ENCODE data around the gene SEC63. TPM values are rescaled to one million over a fixed set of nuclear protein-coding genes. Genes with fewer than 3 reads are reported as not detected.
"Not testable (repeated sequence)": the region's sequence is repeated elsewhere in the genome, so short reads cannot be mapped to it uniquely, and the experiment has no call there.

The SEC63 gene
- total RNA-seq, 2 experiments from 2014 or later = 71.2 to 74.5 TPM

- ChIA-PET CTCF (no interaction called here), POLR2A (no interaction called here)
- Mint-ChIP-seq H3K27ac (no peak overlapping the region), H3K4me3 (no peak overlapping the region), H3K4me1 (no peaks in the 10 kb centered on the region), H3K9me3 (no peaks in the 10 kb centered on the region), H3K36me3 (ENCODE audit: low read depth) (peaks cover 35% of the 10 kb centered on the region), H3K27me3 (no peaks in the 10 kb centered on the region)
- DNase-seq = no peak
Observed at GRCh38 chr6:107879941-107880340, 78.1 kb downstream of the SEC63 start.

GRCh38 chr6:107877968-107878367, 80.0 kb downstream of the SEC63 start:
- H3K9me3 Mint-ChIP-seq = no peaks in the 10 kb centered on the region
- H3K4me3 Mint-ChIP-seq = no peak overlapping the region
- no peak for DNase-seq
- H3K27ac Mint-ChIP-seq = no peak overlapping the region
- CTCF ChIA-PET = no interaction called here
- no peaks in the 10 kb centered on the region for H3K27me3 Mint-ChIP-seq
- POLR2A ChIA-PET = no interaction called here
- H3K36me3 Mint-ChIP-seq (ENCODE audit: low read depth) = peaks cover 43% of the 10 kb centered on the region
- H3K4me1 Mint-ChIP-seq = no peaks in the 10 kb centered on the region

- H3K27me3 Mint-ChIP-seq = no peaks in the 10 kb centered on the region
- peaks cover 29% of the 10 kb centered on the region for H3K36me3 Mint-ChIP-seq (ENCODE audit: low read depth)
- no peak for DNase-seq
- no peak overlapping the region for H3K4me3 Mint-ChIP-seq
- no peak overlapping the region for H3K27ac Mint-ChIP-seq
- peaks cover 2% of the 10 kb centered on the region for H3K4me1 Mint-ChIP-seq
- ChIA-PET POLR2A (no interaction called here), CTCF (interaction anchor here (1.0 kb wide), 1 partner anchor 24 kb away, joined by 3 read pairs; no protein-coding TSS in a partner anchor)
- H3K9me3 Mint-ChIP-seq = no peaks in the 10 kb centered on the region
Observed at GRCh38 chr6:107871976-107872375, 86.0 kb downstream of the SEC63 start.

- H3K4me1 Mint-ChIP-seq, H3K9me3 Mint-ChIP-seq, DNase-seq, H3K27me3 Mint-ChIP-seq, POLR2A ChIA-PET, H3K4me3 Mint-ChIP-seq, H3K27ac Mint-ChIP-seq: not testable (repeated sequence)
- H3K36me3 Mint-ChIP-seq (ENCODE audit: low read depth) = peaks cover 29% of the 10 kb centered on the region
- CTCF ChIA-PET = interaction anchor here (1.0 kb wide), 1 partner anchor 23 kb away, joined by 3 read pairs; no protein-coding TSS in a partner anchor
Observed at GRCh38 chr6:107871512-107871911, 86.5 kb downstream of the SEC63 start.

GRCh38 chr6:107871016-107871415, 87.0 kb downstream of the SEC63 start:
- POLR2A ChIA-PET = no interaction called here
- DNase-seq = no peak
- no peak overlapping the region for H3K4me3 Mint-ChIP-seq
- CTCF ChIA-PET = interaction anchor here (0.9 kb wide), 1 partner anchor 23 kb away, joined by 3 read pairs; no protein-coding TSS in a partner anchor
- peaks cover 27% of the 10 kb centered on the region for H3K36me3 Mint-ChIP-seq (ENCODE audit: low read depth)
- no peak overlapping the region for H3K27ac Mint-ChIP-seq
- H3K27me3 Mint-ChIP-seq = no peaks in the 10 kb centered on the region
- no peaks in the 10 kb centered on the region for H3K9me3 Mint-ChIP-seq
- peaks cover 2% of the 10 kb centered on the region for H3K4me1 Mint-ChIP-seq

- H3K36me3 Mint-ChIP-seq (ENCODE audit: low read depth) = peaks cover 24% of the 10 kb centered on the region
- H3K9me3 Mint-ChIP-seq = no peaks in the 10 kb centered on the region
- no peak for DNase-seq
- peaks cover 2% of the 10 kb centered on the region for H3K4me1 Mint-ChIP-seq
- H3K4me3 Mint-ChIP-seq = no peak overlapping the region
- CTCF ChIA-PET = interaction anchor here (0.9 kb wide), 1 partner anchor 23 kb away, joined by 3 read pairs; no protein-coding TSS in a partner anchor
- H3K27me3 Mint-ChIP-seq = no peaks in the 10 kb centered on the region
- no peak overlapping the region for H3K27ac Mint-ChIP-seq
- POLR2A ChIA-PET = no interaction called here
Observed at GRCh38 chr6:107870381-107870780, 87.6 kb downstream of the SEC63 start.

GRCh38 chr6:107869871-107870270, 88.1 kb downstream of the SEC63 start:
- CTCF ChIA-PET = interaction anchor here (0.6 kb wide), 1 partner anchor 392 kb away, joined by 3 read pairs; no protein-coding TSS in a partner anchor
- Mint-ChIP-seq H3K27ac (no peak overlapping the region), H3K9me3 (no peaks in the 10 kb centered on the region), H3K4me1 (peaks cover 2% of the 10 kb centered on the region), H3K36me3 (ENCODE audit: low read depth) (peaks cover 18% of the 10 kb centered on the region), H3K27me3 (no peaks in the 10 kb centered on the region), H3K4me3 (no peak overlapping the region)
- POLR2A ChIA-PET = no interaction called here
- DNase-seq = no peak

GRCh38 chr6:107868867-107869611, 89.0 kb downstream of the SEC63 start:
- H3K9me3 Mint-ChIP-seq = no peaks in the 10 kb centered on the region
- H3K4me1 Mint-ChIP-seq = peaks cover 2% of the 10 kb centered on the region
- no peak for DNase-seq
- H3K27ac Mint-ChIP-seq = no peak overlapping the region
- H3K4me3 Mint-ChIP-seq = no peak overlapping the region
- POLR2A ChIA-PET = no interaction called here
- CTCF ChIA-PET = interaction anchor here (0.7 to 3.2 kb wide), 5 partner anchors 21 to 194 kb away, joined by 3 to 20 read pairs (median 5); no protein-coding TSS in a partner anchor
- peaks cover 14% of the 10 kb centered on the region for H3K36me3 Mint-ChIP-seq (ENCODE audit: low read depth)
- H3K27me3 Mint-ChIP-seq = no peaks in the 10 kb centered on the region

GRCh38 chr6:107867302-107867615, 90.7 kb downstream of the SEC63 start:
- H3K9me3 Mint-ChIP-seq = no peaks in the 10 kb centered on the region
- no peak overlapping the region for H3K4me3 Mint-ChIP-seq
- no peak for DNase-seq
- H3K27me3 Mint-ChIP-seq = no peaks in the 10 kb centered on the region
- peaks cover 2% of the 10 kb centered on the region for H3K4me1 Mint-ChIP-seq
- ChIA-PET CTCF (interaction anchor here (0.9 to 3.2 kb wide), 24 partner anchors 9 to 198 kb away, joined by 3 to 20 read pairs (median 4); no protein-coding TSS in a partner anchor), POLR2A (interaction anchor here (0.7 to 1.0 kb wide), 3 partner anchors 45 to 408 kb away, joined by 3 read pairs; partner anchors contain the start of gene PDSS2)
- peaks cover 9% of the 10 kb centered on the region for H3K36me3 Mint-ChIP-seq (ENCODE audit: low read depth)
- no peak overlapping the region for H3K27ac Mint-ChIP-seq

- DNase-seq = no peak
- Mint-ChIP-seq H3K27ac (no peak overlapping the region), H3K4me3 (no peak overlapping the region), H3K4me1 (peaks cover 2% of the 10 kb centered on the region), H3K36me3 (ENCODE audit: low read depth) (peaks cover 9% of the 10 kb centered on the region), H3K9me3 (no peaks in the 10 kb centered on the region), H3K27me3 (no peaks in the 10 kb centered on the region)
- ChIA-PET POLR2A (interaction anchor here (0.7 to 1.0 kb wide), 3 partner anchors 44 to 407 kb away, joined by 3 read pairs; partner anchors contain the start of gene PDSS2), CTCF (interaction anchor here (0.9 to 3.2 kb wide), 26 partner anchors 9 to 198 kb away, joined by 3 to 20 read pairs (median 4); no protein-coding TSS in a partner anchor)
Observed at GRCh38 chr6:107866606-107867301, 91.3 kb downstream of the SEC63 start.

GRCh38 chr6:107864226-107865127, 93.5 kb downstream of the SEC63 start:
- no peaks in the 10 kb centered on the region for H3K9me3 Mint-ChIP-seq
- H3K4me1 Mint-ChIP-seq = peaks cover 2% of the 10 kb centered on the region
- no peak for DNase-seq
- no peaks in the 10 kb centered on the region for H3K36me3 Mint-ChIP-seq (ENCODE audit: low read depth)
- POLR2A ChIA-PET = no interaction called here
- no peak overlapping the region for H3K4me3 Mint-ChIP-seq
- CTCF ChIA-PET = interaction anchor here (1.2 kb wide), 1 partner anchor 185 kb away, joined by 3 read pairs; no protein-coding TSS in a partner anchor
- no peaks in the 10 kb centered on the region for H3K27me3 Mint-ChIP-seq
- no peak overlapping the region for H3K27ac Mint-ChIP-seq

GRCh38 chr6:107862383-107862782, 95.6 kb downstream of the SEC63 start:
- Mint-ChIP-seq H3K27ac (no peak overlapping the region), H3K4me1 (peaks cover 1% of the 10 kb centered on the region), H3K27me3 (peaks cover 2% of the 10 kb centered on the region), H3K4me3 (no peak overlapping the region), H3K9me3 (no peaks in the 10 kb centered on the region), H3K36me3 (ENCODE audit: low read depth) (no peaks in the 10 kb centered on the region)
- POLR2A ChIA-PET = no interaction called here
- CTCF ChIA-PET = no interaction called here
- DNase-seq = no peak

GRCh38 chr6:107860963-107861362, 97.0 kb downstream of the SEC63 start:
- H3K27ac Mint-ChIP-seq; H3K36me3 Mint-ChIP-seq (ENCODE audit: low read depth); H3K4me3 Mint-ChIP-seq; H3K9me3 Mint-ChIP-seq; H3K4me1 Mint-ChIP-seq; H3K27me3 Mint-ChIP-seq; DNase-seq; POLR2A ChIA-PET; CTCF ChIA-PET: not testable (repeated sequence)

Measured in activated CD4-positive, alpha-beta memory T cell treated with anti-CD3 and anti-CD28 coated beads, Interleukin-2, amount 10 ng/mL, durations not matched to agents 7 days and 5 days (primary cell).